ENCODE measurements around the gene TUT1.
"Not testable (repeated sequence)": the region's sequence is repeated elsewhere in the genome, so short reads cannot be mapped to it uniquely, and the experiment has no call there.

The TUT1 gene

GRCh38 chr11:62603776-62604299 is 12.5 kb upstream of the TUT1 start:
- no peak for DNase-seq (ENCODE audit: low spot score)

GRCh38 chr11:62603072-62603408 is 11.7 kb upstream of the TUT1 start:
- no peak for DNase-seq (ENCODE audit: low spot score)

GRCh38 chr11:62602141-62603071 is 11.1 kb upstream of the TUT1 start:
- no peak for DNase-seq (ENCODE audit: low spot score)

GRCh38 chr11:62601372-62602140 is 10.2 kb upstream of the TUT1 start, which contains the start of gene MTA2:
Gene MTA2, minus strand, starts transcription at chr11:62601865. Its CDS starts 415 bp downstream, at chr11:62601450.
- DNase-seq (ENCODE audit: low spot score): peak; percentile 97

- no peak for DNase-seq (ENCODE audit: low spot score)
Observed at GRCh38 chr11:62601122-62601371, 9.7 kb upstream of the TUT1 start.

- peak; percentile 30 for DNase-seq (ENCODE audit: low spot score)
Observed at GRCh38 chr11:62600367-62601121, 9.2 kb upstream of the TUT1 start.

- no peak for DNase-seq (ENCODE audit: low spot score)
Observed at GRCh38 chr11:62599901-62600300, 8.6 kb upstream of the TUT1 start.

- DNase-seq (ENCODE audit: low spot score): peak; percentile 86
Observed at GRCh38 chr11:62599069-62599696, 7.9 kb upstream of the TUT1 start.

GRCh38 chr11:62595124-62595523 is 3.8 kb upstream of the TUT1 start:
- no peak for DNase-seq (ENCODE audit: low spot score)

GRCh38 chr11:62593434-62594044 is 2.2 kb upstream of the TUT1 start:
- DNase-seq (ENCODE audit: low spot score): peak; percentile 84

GRCh38 chr11:62592989-62593421 is 1.7 kb upstream of the TUT1 start:
- DNase-seq (ENCODE audit: low spot score): no peak

GRCh38 chr11:62592146-62592815 is 958 bp upstream of the TUT1 start:
- DNase-seq (ENCODE audit: low spot score): no peak

- DNase-seq (ENCODE audit: low spot score): no peak
Observed at GRCh38 chr11:62588966-62589637, 2.2 kb downstream of the TUT1 start.

GRCh38 chr11:62585356-62585755 is 6.0 kb downstream of the TUT1 start:
- not testable (repeated sequence) for DNase-seq (ENCODE audit: low spot score)

GRCh38 chr11:62581735-62582134 is 9.6 kb downstream of the TUT1 start:
- DNase-seq (ENCODE audit: low spot score): not testable (repeated sequence)

GRCh38 chr11:62580959-62581715 is 10.2 kb downstream of the TUT1 start:
- no peak for DNase-seq (ENCODE audit: low spot score)

GRCh38 chr11:62579252-62579651 is 12.1 kb downstream of the TUT1 start:
- DNase-seq (ENCODE audit: low spot score): no peak

GRCh38 chr11:62578541-62578940 is 12.8 kb downstream of the TUT1 start:
- DNase-seq (ENCODE audit: low spot score): no peak

GRCh38 chr11:62577046-62577714 is 14.1 kb downstream of the TUT1 start:
- no peak for DNase-seq (ENCODE audit: low spot score)

Measured in hematopoietic multipotent progenitor cell treated with erythropoietin and hydrocortisone succinate and interleukin-3 and kit ligand, for 17 days (in vitro differentiated cells).